Glomerular visceral epithelial cell (primary cell): Measurements from ENCODE around the gene MOB2.

ENCODE experiments used
- DNase-seq: peaks from one replicate; pipeline ENCODE4 v3.0.0-alpha.2; 2016; ENCODE audit errors: extremely low spot score

MOB2 gene

DNA sequence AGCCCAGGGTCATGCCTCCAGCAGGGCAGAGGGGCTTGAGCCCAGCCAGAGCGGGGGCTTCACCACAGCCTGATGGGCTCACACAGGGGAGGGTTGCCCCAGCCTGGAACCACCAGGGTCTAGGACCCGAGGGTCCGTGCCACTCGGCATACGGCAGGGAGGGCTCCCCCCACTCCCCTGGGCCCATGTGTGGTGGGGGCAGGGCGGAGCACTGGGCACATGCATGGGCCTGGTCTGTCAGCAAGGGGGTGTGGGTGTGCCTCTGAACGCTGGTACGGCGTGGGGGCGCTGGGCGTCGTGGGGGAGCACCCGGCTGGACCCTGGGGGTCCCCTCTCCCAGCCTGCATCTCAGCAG is 29.3 kb downstream of the MOB2 start:
- no peak for DNase-seq

DNA sequence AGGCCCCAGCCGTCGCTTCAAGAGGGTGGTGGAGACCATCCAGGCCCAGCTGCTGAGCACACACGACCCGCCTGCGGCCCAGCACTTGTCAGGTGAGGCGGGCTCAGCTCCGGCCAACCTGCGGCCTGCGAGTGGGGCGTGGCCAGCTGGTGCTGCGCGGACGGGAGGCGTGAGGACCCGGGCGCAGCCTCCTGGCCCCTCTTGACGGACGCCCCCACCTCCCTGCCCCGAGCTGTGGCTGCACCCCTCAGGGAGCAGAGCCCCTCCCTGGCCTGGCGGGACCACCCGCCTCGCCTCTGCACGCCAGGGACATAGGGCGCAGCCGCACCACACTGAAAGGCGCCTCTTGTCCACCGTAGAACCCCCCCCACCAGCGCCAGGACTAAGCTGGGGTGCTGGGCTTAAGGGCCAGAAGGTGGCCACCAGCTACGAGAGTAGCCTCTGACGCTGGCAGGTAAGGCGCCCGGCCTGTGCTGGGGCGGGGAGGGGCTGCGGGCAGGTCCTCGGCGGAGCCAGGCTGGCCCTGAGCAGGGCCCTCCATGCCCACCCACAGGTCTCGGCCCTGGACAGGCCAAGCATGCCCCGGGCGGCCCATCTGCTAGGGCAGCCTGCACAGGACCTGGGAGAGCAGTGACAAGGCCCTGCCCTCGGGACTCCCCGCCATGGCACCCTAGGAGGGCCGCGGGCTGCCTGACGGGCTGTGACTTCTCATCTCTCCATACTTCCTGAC is 29.8 kb downstream of the MOB2 start:
- no peak for DNase-seq

DNA sequence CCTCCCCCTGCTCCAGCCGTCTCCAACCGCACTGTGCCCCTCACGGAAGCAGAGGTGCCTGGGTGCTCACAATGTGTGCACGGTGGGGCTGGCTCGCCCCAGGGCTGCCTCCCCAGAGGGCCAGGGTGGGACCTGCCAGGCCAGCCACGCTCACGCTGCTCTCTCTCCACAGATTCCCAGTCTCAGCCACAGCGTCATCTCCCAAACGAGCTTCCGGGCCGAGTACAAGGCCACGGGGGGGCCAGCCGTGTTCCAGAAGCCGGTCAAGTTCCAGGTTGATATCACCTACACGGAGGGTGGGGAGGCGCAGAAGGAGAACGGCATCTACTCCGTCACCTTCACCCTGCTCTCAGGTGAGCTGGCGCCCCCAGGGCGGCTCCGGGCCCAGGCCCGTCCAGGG is 30.4 kb downstream of the MOB2 start:
- DNase-seq, result no peak

DNA sequence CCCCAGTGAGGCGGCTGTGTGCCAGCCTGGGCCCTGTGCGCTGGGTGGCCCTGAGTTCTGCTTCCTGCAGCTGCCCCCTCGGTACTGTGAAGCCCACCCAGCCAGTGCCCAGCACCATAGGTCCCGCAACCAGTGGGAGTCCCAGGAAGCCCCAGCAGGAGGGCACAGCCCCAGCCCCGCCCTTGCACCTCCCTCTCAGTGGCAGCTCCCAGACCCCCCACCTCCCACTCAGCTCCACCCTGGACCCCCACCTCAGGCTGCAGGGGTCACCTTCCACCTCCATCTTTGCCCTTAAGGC is 30.9 kb downstream of the MOB2 start:
- no peak for DNase-seq

DNA sequence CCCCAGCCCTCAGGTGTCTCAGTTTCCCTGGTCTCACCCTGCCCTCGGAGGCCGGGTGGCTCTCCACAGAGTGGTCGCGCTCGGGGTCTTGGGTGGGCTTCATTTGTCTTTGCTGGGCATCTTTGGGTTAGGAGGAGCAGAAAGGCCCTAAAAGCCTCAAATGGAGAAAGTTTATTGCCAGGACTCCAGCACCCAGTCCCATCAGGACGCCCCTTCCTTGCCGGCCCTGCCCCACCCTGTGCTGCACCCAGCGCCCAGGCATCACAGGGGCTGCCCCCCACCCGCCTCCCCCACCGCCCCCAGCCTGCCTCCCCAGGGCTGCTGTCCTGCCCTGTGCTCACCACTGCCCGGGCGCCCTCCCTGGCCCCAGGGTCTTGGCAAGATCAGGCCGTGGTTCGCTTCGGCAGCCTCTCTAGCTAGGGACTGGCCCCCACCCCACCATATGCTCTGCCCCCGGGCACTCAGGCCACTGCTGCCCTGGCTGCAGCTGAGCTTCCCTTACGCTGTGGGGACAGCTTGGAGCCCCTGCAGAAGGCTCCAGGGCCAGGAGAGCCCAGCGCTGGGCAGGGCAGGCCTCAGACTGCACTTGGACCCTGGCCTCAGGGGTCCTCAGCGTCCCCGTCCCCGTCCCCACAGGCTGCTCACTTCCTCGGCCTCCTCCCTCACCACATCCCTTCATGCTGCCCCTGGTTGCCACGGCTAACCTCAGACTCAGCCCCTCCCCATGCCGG is 31.4 kb downstream of the MOB2 start:
- no peak for DNase-seq

DNA sequence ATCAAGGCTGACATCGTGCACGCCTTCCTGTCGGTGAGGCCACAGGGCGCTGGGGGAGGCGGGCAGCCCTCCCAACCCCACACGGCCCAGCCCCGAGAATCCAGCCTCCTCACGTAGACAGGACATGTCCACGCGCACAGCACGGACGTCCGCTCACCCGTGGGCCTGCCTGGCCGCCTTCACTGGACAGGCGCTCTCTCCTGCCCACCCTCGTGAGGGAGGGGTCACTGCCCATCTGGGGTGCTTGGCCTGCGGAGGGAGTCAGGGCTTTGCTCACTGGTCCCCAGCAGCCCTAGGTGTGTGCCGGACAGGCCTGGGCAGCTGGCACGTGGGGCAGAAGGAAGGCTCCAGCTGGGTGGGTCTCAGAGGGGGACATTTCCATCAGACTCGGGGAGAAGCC is 32.0 kb downstream of the MOB2 start:
- no peak for DNase-seq

DNA sequence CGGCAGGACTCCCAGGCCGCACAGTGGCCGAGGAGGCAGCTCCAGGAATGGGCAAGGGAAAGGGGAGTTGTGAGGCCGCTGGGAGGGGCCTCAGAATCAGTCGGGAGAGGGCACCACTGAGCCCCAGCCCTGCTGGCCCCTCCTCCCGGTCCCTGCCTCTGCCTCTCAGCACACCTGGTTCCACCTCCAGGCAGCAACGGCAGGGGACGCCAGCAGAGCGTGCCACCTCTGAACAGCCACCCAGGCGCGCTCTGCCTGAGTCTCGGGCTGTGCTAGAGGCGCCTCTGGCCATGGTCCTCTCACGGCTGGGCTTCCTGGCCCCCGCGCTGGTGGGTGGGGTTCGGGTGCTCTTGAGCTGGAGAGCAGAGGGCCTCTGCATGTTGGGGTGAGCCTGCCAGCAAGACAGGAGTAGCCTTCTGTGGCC is 33.0 kb downstream of the MOB2 start:
- DNase-seq, result no peak

DNA sequence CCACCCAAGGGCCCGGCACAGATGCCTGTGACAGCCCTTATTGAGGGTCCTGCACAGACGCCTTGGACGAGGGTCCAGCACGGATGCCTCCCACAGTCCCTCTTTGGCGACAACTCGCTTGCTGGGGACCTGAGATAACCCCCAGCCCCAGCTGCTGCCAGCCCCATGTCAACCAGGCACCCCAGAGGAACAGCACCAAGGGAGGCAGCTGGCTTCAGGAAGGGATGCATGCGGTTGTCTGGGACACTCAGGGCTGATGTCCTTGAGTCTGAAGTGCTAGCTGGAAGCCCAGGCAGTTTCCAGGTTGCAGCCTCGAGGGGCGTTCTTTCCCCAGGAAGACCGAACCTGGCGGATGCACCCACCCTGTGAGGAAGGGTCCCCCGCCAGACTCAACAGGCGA is 33.8 kb downstream of the MOB2 start:
- DNase-seq, result no peak

DNA sequence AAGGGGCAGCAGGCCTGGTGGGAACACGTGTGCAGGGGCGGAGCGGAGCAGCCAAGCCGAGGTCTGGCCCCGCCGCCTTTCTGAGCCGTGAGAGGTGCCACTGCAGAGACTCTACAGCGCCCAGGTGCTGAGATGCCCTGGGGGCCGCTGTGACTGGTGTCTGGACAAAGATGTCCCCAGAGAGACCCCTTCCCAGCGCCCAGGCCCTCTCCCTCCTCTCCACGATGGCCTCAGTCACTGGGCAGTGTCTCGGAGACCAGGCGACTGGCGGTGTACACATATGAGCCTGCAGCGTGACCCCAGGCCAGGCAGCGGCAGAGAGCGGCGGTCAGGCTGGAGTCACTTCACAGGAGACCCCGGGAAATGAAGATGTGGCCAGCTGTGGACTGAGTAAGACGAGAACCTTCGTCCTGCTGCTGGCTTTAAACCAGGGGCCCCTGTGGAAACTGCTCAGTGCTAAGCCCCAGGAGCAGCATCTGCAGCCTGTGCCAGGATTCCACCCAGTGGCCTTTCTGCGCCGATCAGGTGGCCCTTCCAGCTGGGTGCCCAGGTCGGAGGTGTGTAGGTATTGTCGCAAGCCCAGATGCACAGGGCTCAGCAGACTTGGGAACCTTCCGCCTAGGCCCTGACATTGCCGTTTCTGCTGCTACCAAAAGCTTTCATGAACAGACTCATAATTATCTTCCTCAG is 34.7 kb downstream of the MOB2 start:
- DNase-seq, result no peak

DNA sequence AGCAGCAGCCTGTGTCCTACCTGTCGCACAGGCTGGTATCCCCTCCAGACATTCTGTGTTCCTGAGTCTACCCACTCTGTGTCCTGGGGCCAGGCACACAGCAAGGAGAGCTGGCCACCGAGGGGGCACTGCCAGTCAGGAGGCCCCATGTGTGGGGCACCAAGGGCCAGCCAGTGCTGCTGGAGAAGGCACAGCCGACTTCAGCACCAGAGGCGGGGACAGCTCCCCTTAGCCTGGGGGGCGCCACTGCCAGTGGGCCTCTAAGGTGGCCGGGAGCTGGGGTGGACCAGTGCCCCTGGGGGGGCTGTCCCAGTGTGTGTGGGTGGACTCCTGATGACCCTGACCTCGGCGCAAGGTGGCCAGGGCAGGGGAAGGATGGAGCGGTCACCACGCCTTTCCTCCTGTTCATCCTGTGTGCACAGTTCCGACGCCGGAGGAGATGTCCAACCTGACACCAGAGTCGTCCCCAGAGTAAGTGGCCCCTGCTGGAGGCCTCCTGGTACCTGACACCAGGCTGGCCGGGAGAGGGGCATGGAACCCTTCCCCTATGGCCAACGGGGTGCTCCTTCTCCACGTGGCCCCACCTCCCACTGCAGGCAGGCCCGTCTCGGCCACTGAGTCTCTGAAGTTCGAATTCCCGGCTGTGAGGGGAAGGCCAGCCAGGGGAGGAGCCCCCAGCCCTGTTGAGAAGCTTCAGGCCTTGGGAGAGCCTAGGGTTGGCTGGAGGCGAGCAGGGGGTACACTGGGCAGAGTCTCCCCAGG is 35.4 kb downstream of the MOB2 start:
- DNase-seq, result no peak

DNA sequence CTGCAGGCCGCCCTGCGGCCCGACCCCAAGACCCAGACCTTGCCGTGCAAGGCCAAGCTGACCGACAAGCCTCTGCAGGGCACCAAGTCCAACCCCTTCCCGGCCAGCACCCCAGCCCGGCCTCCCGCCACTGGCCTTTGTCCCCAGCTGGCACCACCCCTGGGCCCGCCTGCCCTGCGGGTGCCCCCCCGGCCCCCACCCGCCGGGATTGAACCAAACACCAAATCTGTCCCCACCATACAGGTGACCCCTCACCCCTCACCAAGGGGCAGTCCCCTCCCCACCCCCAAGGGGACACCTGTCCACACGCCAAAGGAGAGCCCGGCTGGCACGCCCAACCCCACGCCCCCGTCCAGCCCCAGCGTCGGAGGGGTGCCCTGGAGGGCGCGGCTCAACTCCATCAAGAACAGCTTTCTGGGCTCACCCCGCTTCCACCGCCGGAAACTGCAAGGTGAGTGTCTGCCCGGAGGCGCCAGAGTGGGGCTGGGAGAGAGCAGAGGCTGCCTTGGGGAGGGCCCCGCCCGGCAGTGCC is 36.2 kb downstream of the MOB2 start:
- no peak for DNase-seq

DNA sequence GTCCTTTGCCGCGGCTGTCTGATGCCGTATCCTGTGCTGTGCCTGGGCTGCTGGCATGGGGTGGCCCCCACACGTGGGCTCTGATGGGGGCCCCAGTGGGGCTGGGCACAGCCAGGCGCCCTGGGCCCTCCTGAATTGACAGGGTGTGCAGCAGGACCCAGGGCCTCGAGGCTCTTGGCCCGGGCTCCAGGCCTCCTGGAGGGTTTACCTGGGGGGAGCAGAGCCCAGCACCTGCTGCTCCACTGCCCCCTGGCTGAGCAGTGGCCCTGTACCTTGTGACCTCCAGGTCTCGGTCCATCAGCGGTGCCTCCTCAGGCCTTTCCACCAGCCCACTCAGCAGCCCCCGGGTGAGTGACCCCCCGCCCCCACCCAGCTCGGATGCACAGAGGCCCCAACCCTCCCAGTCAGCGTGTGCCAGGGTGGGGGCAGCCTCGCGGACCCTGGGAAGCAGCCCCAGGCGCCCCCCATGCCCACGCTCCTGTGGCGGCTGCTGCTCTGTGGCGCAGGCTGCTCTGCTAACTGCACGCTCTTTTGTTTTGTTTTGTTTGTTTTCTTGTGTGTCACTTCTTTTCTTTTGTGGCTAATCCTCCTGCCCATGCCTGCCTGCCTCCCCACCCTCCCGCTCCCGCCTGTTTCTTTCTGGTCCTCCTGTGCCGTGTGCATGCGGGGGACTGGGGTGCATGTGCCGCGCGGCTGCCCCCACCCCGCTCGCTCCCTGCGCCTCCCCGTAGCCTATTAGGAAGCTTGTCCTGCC is 36.9 kb downstream of the MOB2 start:
- no peak for DNase-seq

DNA sequence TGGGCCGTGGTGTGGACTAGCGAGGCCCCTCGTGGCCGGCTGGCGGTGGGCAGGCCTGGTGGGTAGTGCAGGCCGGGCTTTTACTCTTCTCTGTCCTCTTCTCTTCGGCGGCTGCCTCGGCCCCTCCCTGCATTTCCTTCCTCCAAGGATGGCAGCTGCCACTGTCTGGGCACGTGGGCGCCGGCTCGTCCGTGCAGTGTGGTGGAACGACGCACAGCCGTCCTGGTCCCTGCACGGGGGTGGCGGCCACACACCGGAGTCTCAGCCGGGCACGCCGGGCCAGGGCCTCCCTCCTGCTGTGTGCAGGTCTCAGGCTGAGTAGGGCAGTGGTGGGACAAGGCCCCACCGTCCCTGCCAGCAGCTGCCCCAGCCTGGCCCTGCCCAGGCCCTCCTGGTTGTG is 37.7 kb downstream of the MOB2 start:
- DNase-seq, result no peak

DNA sequence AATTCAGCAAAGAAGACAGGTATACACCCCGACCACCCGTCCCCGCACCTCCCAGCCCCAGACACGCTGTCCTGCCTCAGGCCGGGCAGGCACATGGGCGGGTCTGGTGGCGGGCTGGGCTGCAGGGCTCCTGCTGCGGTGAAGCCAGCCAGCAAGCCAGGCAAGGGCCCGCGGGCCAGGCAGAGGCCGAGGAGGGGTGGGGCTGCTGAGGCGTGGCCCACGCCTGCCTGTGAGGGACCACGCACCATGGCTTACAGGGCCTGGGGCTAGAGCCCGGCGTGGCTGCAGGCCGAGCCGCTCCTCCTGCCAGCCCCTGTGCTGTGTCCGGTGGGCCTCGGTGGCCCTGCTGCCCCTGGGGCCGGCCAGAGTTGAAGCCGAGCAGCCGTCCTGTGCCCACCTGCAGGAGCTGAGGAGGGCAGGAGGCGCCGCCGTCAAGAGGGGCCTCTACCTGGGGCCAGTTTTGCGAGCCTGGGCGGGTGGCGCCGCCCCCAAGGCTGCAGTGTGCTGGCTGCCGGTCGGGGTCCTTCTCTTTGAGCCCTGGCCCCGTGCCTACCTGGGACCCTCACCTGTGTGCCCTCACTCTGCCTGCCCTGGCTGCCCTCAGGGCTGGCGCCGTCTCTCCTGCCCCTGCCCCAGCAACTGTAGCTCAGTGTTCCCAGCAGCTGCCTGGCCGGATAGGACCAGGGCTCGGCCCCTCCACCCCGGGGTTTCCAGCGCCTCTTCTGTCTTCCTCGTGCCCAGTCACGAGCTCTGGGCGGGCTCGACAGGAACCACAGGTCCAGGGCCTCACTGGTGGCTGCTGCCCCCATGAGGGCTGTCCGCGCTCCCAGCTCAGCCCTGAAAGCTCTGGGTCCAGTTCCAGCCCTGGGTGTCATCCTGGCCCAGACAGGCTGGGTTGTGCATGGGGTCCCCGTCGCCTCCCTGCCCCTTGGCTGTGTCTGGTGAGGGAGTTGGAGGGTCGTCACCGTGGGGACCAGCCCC is 38.4 kb downstream of the MOB2 start:
- no peak for DNase-seq

DNA sequence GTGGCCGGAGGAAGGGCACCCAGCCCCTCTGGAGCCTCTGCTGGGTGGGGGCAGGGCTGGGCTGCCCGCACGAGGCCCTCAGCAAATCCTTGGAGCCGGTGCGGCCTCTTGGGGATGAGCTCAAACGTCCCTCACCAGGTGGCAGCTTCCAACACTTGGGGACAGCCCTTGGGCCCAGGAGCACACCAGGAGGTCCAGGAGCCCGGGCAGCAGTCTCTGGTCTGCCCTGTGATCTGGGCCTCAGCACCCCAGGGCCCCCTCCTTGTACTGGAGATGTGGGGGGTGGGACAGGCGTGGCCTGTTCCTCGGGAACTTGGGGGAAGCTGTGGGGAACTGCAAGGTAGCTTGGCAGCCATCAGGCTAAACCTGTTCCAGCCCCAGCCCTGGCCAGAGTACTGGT is 40.0 kb downstream of the MOB2 start:
- DNase-seq, result no peak

DNA sequence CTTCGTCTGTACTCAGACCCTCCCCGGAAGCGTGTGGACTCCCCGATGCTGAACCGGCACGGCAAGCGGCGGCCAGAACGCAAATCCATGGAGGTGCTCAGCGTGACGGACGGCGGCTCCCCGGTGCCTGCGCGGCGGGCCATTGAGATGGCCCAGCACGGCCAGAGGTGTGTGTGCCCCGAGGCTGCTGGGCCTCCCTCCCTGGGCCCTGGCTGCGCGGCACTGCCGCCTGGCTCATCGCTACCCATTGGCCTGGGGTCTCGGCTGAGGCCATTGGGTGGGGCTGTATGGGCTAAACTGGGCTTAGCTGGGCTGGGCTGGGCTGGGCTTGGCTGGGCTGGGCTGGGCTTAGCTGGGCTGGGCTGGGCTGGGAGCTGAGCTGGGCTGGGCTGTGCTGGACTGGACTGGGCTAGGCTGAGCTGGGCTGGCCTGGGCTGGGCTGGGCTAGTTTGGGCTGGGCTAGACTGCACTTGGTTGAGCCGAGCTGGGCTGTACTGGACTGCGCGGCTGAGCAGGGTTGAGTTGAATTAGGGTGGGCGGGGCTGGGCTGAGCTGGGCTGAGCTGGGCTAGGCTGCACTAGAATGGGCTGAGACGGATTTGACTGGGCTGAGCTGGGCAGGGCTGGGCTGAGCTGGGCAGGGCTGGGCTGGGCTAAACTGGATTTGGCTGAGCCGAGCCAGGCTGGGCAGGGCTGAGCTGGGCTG is 40.7 kb downstream of the MOB2 start:
- no peak for DNase-seq

DNA sequence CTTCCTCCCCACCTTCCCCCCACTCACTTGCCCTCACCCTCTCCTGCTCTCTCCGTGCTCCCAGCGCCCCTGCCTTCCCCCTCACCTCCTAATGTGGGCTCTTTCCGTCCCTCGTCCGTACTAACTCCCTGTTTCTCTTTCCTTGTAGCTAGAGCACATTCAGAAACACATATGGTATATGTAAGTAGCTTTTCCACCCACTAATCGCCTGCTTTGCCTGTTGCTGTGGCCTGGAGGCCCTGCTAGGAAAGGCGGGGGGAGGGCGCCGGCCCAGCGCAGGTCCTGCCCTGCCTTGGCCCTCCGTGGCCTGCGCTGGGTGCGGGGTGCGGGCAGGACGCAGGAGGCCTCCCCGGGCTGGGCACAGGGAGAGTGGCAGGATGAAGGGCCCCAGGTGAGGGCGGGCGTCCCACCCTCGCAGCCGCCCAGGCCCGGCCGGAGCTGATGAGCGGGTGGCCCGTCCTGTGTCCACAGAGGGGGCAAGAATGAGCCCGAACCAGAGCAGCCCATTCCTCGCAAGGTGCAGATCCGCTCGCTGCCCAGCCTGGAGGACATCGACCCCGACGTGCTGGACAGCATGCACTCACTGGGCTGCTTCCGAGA is 41.7 kb downstream of the MOB2 start:
- no peak for DNase-seq

DNA sequence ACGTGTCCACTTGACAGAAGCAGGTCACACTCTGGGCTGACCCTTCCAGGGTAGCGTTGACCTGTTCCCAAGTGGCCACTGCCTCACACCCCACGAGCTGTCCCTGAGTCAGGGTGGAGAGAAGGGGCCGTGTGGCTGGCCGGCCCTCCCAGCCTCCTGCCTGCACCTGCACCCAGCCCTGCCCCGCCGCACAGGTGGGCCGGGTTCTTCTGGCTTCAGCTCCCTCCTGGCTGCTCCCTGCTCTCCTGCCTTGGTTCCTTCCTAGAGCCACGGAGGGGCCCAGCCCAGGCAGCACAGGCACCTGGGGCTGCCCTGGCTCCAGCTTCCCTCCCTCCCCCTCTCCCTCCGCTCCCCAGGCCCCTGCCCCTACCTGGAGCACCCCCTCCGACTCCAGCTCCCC is 42.3 kb downstream of the MOB2 start:
- DNase-seq, result no peak

DNA sequence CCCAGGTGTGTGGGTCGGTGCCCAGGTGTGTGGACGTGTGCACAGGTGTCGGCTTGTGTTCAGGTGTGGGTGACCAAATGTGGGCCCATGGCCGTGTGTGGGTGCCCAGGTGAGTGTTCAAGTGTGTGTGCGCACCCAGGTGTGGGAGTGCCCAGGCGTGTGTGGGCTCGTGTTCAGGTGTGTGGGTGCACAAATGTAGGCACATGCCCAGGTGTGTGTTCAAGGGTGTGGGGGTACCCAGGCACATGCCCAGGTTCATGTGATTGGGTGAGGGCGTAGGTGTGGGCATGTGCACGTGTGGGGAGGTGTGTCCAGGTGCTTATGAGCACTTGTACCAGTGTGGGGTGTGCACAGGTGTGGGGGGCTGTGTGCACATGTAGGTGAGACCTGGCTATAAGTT is 42.8 kb downstream of the MOB2 start:
- no peak for DNase-seq
